H54 (cell line): ENCODE results near the gene ITSN2.

ENCODE experiments used
- DNase-seq: peaks from one replicate; pipeline ENCODE4 v3.0.0; 2011; ENCODE audit warnings: low spot score, mixed read lengths; ENCODE audit not compliant: insufficient read length
- FAIRE-seq: peaks from 3 replicates; lab custom pipeline; 2011; peaks lifted over from hg19 to GRCh38; lab: Jason Lieb, UNC
- POLR2A ChIP-seq: IDR thresholded peaks from 2 replicates; pipeline ENCODE4 v1.6.1; 2011; ENCODE audit warnings: low read depth, mild to moderate bottlenecking, low read length

ITSN2 gene

DNA sequence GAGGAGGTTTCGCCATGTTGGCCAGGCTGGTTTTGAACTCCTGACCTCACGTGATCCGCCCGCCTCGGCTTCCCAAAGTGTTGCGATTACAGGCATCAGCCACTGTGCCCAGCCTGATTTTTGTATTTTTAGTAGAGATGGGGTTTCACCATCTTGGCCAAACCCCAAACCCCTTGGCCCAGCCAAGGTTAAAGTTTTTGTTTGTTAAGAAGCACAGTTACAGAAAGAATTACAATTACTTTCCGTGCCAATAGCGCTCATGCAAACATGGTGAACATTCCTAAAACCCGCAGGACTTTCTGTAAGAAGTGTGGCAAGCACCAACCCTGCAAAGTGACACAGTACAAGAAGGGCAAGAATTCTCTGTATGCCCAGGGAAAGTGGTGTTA lies 26.1 kb downstream of the ITSN2 start:
- TF ChIP-seq POLR2A, result no peak
- FAIRE-seq (no peak), DNase-seq (no peak)

DNA sequence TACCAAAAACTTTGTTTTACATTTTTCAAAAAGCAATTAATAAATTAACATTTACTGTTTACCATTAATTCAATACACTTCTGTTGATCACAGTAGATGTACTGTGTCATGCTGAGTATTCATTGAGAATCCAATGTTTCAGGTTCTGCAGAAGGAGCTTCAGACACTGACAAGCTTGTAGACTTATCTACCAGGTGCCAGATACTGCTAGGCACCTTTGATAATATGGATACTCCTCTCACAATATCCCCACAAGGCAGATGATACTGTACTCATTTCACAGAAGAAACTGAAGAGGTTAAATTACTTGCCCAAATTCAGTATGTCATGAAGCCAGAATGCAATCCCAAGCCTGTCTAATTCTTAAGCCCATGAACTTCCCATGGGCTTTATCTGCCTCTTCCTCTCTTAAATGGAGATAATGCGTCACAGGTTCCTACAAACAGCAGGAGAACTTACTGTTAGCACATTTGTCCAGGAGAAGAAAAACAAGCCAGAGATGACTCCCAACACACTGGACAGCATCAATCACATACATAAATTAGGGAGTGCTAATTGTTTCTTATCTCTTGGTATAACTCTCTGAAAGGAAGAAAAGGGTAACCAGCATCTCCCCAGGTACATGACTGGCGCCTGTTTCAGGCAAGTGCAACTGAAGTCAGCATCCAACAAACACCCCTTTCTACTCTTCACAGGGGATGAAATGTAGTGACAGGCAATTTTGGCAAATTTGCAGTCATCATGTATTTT lies 27.4 kb downstream of the ITSN2 start:
- FAIRE-seq, result no peak
- TF ChIP-seq POLR2A, result no peak
- no peak for DNase-seq

DNA sequence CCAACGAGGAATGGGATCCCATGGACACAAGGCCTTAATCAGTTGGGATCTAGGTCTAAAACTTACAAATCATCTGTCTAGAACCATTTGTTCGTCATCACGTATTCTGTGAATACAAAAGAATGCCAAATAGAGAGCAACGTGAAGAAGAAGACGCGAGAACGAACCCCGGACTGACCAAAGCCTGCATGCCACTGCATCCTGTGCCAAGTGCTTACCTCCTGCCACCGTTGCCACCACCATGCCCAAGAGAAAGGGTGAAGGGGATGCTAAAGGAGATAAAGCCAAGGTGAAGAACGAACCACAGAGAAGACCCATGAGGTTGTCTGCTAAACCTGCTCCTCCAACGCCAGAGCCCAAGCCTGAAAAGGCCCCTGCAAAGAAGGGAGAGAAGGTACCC lies 30.2 kb downstream of the ITSN2 start:
- TF ChIP-seq POLR2A, result no peak
- DNase-seq (no peak), FAIRE-seq (no peak)

DNA sequence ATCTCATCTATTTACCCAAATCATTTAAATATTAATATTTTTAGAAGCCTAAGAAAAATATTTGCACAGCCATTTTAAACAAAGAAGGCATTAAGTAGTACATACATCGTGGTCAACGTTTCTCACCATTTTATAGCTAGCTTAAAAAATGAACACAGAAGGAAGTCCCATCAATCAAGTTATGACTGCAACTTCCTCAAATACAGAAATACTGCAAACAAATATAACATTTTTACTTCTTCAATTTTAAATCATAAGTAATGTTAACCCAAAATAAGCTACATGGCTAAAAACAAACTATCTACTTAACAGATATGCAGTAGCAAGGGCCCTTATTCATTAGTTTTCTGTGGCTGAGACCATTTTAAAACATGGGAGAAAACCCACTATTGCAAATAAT lies 30.6 kb downstream of the ITSN2 start:
- TF ChIP-seq POLR2A, result no peak
- no peak for FAIRE-seq
- DNase-seq, result no peak

DNA sequence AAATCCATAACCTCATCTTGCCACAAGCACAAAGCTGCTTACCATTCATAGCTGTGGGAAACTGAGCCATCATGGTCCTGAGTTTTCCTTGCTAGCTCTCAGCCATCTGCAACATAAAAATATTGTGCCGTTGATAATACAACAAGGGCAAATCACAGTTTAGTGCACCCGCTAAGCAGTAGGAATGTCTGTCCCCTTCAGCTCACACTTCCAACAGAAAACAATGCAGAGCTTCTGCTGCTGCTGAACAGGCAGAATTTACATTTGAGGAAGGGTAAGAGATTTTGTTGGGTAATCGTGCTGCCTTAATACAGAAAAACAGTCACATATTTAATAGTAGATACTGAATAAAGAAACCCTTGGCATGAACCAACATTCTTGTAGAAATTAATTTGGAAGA lies 32.3 kb downstream of the ITSN2 start:
- FAIRE-seq (no peak), DNase-seq (no peak)
- no peak for TF ChIP-seq POLR2A

DNA sequence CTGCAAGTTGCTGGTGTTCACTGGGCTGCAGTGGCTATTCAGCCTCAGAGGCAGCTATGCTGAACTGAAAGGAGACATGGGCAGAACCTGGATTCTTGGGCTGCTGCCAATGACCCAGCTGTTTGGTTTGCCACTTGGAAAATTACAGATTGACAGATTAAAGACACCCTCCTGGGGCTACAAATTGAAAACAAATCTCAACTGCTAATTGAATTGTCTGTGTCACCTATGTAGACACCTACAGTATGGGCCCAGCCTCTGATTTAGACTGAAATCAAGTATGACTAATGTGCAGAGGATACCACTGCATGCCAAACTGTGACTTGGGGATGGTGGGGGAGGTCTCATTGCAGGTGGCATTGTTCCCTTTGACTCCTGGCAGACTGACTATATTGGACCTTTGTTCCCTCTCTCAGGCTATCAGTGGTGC lies 42.8 kb downstream of the ITSN2 start:
- FAIRE-seq, result peak; percentile 62
- no peak for DNase-seq
- TF ChIP-seq POLR2A, result no peak

DNA sequence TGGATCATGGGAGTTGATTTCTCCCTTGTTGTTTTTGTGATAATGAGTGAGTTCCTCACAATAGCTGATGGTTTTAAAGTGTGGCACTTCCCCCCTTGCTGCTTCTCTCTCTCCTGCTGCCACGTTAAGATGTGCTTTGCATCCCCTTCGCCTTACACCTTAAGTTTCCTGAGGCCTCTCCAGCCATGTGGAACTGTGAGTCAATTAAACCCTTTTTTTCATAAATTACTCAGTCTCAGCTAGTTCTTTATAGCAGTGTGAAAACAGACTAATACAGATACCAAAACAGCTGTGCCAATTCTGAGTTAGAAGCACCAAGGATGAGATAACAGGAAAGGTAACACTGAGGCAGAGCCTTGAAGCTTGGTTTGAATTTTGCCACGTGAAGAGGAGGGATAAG lies 44.7 kb downstream of the ITSN2 start:
- no peak for FAIRE-seq
- TF ChIP-seq POLR2A, result no peak

DNA sequence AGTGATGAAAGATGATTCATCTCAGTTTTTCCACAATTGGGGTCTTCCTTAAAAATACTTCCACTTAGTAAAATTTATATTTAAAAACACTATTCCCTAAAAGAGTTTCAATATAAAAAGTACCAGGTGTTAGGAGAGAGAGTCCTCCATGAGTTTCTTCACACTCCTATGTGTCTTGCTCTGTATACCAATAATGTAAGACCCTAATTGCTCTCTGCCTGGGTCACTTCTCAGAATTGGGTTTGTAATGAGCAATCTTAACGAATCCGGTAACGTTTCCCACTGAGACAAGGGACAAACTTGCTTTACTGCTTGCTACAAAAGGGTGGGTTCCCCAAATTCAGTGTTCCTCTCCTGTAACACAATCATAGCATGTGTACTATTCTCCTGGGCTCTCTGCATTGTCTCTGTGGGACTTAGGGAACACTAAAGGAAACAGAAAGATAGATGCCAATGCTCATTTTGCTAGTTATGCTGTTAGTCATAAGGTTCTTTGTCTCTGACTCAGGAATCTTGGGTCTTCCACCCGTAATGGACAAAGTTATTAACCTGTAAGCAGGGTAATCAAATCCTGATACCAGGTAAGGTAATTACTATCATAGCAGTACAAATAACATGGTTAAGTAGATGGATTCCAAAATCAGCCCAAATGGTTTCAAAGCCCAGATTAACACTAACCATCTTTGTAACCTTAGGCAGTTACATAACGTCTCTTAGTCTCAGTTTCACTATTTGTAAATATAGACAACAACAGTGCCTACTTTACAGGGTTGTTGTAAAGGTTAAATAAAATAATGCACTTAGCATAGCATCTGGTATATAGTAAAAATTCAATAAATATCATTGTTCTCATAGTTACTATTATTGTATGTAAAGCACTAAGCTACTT lies 46.3 kb downstream of the ITSN2 start:
- FAIRE-seq (peak; percentile 96), DNase-seq (no peak)
- no peak for TF ChIP-seq POLR2A

More for the DNA sequence above, 44.7 kb downstream of the ITSN2 start:
- no peak for DNase-seq

DNA sequence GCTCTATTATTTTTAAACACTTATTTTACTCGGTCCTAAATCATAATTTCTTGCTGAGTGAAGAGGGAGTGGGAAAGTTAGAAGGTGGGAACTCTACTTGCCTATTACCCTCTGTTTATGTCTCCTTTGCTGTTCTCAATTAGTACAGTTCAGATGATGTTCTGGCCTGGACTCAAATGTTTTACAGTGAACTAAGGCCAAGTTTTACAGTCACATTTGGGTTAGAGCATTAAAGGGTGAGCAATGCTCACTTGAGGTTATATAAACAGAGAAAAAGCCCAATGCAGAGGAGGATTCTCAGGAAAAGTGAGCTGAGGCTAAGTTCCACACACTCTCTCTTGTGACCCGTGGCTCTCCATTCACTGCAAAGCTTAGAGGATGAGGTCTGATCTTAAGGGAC lies 52.4 kb downstream of the ITSN2 start:
- no peak for TF ChIP-seq POLR2A
- DNase-seq, result no peak
- FAIRE-seq, result no peak

DNA sequence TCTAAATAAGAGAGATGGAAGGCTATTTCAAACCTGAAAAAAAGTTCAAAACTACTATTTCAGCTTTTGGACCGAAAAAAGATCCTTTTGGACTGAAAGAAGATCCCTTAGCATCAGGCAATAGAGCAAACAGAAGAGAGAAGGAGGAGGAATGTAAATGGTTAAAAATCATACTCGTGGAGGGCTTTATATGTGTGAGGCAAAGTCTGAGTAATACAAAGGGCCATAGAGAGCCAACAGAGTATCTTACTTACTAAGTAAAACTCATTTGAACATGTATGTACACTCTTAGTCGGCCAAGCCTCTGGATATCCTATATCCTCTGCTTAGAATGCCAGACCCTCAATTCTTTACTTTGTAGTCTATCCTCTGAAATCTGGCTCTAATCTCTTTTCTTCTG lies 55.7 kb downstream of the ITSN2 start:
- TF ChIP-seq POLR2A, result no peak
- DNase-seq (no peak), FAIRE-seq (no peak)

DNA sequence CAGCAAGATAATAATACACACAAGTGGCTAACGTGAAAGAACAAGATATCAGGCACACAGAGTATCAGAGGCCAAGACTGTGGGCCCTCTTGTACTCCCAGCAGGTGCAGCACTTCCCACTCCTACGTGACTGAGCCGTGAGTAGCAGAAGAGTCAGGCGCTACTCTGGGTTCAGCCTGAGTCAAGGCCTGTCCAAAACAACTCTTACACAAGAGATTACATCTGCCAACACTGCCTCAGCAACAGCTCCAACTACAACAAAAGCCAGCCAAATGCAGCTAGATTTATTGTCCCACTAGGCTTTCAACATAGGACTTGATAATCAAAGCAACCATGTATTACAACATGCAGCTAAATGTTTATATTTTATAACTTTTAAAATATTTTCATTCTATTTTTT lies 56.2 kb downstream of the ITSN2 start:
- peak; percentile 15 for FAIRE-seq
- no peak for TF ChIP-seq POLR2A
- no peak for DNase-seq

DNA sequence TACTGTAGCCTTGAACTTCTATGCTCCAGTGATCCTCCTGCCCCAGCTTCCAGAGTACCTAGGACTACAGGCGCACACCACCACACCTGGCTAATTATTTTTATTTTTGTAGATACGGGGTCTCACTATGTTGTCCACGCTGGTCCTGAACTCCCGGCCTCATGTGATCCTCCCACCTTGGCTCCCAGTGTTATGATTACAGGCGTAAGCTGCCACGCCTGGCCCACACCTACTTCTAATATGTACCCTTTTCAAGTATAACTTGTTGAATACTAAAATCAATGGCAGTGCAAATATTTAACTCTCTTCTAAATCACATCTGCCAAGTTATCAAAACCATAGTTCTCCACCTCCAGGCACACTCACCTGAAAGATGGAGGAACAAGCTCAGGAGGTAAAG lies 58.7 kb downstream of the ITSN2 start:
- DNase-seq (no peak), FAIRE-seq (no peak)
- TF ChIP-seq POLR2A, result no peak

DNA sequence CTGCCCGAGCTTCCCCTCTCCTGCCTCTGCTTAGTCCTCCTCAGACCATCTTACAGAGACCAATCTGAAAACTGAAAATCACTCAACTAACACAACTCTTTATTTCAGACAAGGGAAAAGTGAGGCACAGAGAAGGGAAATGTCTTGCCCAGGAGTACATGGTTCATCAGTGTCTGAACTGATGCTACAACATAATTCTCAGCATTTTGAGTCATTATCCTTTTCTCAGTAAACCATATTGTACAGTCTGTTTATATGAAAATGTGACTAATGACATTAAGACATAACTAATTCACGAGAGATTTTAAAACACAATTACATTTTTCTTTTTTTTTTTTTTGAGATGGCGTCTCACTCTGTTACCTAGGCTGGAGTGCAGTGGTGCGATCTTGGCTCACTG lies 62.7 kb downstream of the ITSN2 start:
- FAIRE-seq, result no peak
- DNase-seq, result no peak
- no peak for TF ChIP-seq POLR2A

DNA sequence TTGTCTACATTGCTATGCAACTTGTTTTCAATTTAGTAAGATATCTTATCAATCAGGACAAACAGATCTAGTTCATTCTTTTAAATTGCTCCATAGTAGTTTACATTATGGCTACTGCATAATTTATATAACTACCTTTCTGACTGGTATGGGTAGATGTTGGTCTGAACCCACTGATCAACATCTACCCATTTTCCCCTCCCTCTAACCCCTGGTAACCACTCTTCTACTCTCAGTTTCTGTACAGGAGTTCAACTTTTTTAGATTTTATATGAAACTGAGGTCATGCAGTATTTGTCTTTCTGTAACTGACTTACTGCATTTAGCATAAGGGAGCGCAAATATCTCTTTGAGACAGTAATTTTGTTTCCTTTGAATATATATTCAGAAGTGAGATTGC lies 73.2 kb downstream of the ITSN2 start:
- TF ChIP-seq POLR2A, result no peak
- DNase-seq (no peak), FAIRE-seq (no peak)

DNA sequence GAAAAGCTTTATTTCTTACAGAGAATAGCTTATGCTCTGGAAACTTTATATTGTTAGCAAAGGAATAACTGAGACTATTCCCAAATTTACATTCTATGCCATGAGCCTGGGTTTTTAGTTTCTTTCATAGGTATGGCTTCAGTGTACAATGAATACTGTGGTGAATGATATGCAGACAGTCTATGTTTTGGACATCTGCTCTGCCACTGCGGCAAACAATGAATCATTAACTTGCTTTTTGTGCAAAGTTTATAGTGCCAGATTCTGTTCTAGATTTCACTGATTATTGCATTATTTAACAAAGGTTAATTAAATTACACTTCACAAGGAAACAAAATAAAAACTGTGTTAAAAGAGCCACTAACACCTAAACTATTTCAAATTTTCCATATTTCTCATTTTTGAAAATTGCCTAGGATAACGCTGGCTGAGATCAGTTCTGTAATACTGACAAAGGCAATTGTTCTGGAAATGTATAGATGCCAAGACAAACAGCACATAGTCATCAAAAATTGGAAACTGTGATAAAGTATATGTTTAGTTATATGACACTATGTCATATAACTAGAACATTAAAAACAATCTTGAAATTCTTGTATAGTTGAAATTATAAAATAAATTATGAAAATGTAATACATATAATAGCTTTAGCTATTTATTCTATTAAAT lies 74.7 kb downstream of the ITSN2 start:
- FAIRE-seq (no peak), DNase-seq (no peak)
- no peak for TF ChIP-seq POLR2A
